ENCODE data around the gene COMMD6. TPM values are rescaled to one million over a fixed set of nuclear protein-coding genes. Genes with fewer than 3 reads are reported as not detected.

COMMD6 gene
- total RNA-seq, result 100 to 1,000 TPM in 1 of 2 experiments, 10 to 100 TPM in 1; 95.4 to 105 TPM

DNA sequence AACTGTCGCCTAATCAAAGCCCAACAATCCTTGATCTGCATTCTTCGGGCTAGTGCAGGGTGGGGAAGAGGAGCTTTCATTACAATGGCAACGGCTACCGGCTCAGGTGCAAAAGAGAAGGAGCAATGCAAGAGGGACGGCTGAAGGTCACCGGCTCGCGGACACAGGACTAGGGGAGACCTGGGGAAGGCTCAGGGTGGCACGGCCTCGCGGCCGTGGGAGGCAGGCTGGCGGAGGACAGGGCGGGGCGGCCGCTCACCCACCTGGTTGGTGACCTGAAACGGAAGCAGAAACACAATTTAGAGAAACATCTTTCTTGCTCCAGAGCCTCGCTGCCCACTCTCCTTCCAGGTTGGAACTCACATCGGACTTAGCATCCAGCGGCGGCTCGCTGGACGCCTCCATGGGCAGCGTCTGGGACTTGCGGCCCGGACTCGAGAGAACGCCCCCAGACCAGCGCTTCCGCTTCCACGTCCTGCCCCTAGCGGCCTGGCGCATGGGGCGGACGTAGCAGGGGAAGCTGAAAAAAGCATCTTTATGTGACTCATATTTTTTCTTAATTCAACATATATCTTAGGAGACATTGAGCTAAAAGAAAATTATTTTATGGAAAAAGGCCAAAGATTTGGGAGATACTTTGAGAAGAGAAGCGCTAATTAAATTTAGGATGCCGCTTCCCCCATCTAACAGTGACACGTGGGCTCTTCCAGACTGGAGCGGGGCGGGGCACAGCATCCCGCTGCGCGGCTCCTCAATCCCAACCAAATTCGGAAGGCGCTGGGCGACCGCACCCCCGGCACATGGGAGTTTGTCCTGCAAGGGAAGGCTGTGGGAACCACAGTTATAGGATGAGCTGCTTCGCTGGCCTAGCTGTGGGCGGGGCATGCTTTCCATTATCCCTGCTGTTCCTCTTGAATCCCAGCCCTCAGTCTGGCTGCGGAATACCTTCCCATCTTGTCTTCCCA is at the start of gene COMMD6:
Gene COMMD6 (minus strand): TSS at position 441 of the 965 bp plus-strand sequence. CDS start 36 bp downstream, at position 405.
- peak within 1 kb of the TSS; percentile 81 for H3K27ac Mint-ChIP-seq
- H3K9me3 Mint-ChIP-seq, result no peaks in the 10 kb centered on the region
- peak; percentile 70 for DNase-seq
- H3K4me3 Mint-ChIP-seq, result peak within 1 kb of the TSS; percentile 93
- H3K4me1 Mint-ChIP-seq (ENCODE audit: low read depth), result peaks cover 25% of the 10 kb centered on the region
- intact Hi-C loops (cut with micrococcal nuclease), result loop anchor here (1.0 to 10.0 kb wide), 4 partner anchors 8 to 1403 kb away; partner anchors contain the start of genes KLF12, TBC1D4 and UCHL3
- no peaks in the 10 kb centered on the region for H3K27me3 Mint-ChIP-seq (ENCODE audit: low read depth)
- H3K36me3 Mint-ChIP-seq (ENCODE audit: low read depth), result peaks cover 18% of the 10 kb centered on the region
- CTCF ChIA-PET, result interaction anchor here (0.6 to 1.5 kb wide), 4 partner anchors 10 to 161 kb away, joined by 3 to 4 read pairs (median 3); no protein-coding TSS in a partner anchor

DNA sequence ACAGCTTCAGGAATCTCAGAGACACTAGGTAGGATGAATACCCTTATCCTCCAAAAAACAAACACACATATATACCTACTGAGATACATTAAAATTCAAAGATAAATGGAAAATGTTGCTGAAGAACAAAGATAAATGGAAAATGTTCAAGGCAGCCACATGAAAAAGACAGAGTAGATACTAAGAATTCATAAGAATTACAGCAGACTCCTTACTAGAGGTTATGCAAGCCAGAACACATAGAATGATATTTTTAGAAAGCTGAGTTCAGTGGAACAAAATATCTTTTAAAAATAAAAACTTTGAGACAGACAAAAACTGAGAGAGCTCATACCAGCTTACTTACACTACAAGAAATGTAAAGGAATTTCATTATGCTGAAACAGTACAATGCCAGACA is 47.5 kb upstream of the COMMD6 start:
- H3K27ac Mint-ChIP-seq, result no peak overlapping the region
- intact Hi-C loops (cut with micrococcal nuclease), result no loop called here
- CTCF ChIA-PET, result no interaction called here

DNA sequence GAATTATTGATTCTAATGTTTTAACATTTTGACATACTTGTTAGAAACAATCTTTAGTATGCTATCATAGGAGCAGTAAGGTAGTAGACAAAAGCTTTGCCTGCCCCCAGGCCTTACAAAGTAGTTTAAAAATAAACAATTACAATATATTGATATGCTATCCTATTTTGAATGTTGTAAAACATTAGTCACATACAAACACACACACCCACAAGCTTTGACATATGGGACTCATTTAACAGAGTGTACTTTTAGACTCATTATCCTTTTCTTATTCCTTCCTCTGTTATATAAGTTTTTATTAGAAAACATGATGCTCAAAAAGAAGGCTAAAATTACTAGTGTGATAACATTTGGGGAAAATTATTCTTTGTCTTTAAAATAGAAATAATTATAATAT is 45.5 kb upstream of the COMMD6 start:
- CTCF ChIA-PET, result no interaction called here
- no peak overlapping the region for H3K27ac Mint-ChIP-seq
- H3K9me3 Mint-ChIP-seq, result peaks cover 13% of the 10 kb centered on the region
- H3K4me1 Mint-ChIP-seq (ENCODE audit: low read depth), result peaks cover 11% of the 10 kb centered on the region
- H3K36me3 Mint-ChIP-seq (ENCODE audit: low read depth), result peaks cover 48% of the 10 kb centered on the region
- no peaks in the 10 kb centered on the region for H3K27me3 Mint-ChIP-seq (ENCODE audit: low read depth)
- no peak overlapping the region for H3K4me3 Mint-ChIP-seq
- intact Hi-C loops (cut with micrococcal nuclease), result no loop called here
- DNase-seq, result no peak

More for the DNA sequence above, 47.5 kb upstream of the COMMD6 start:
- Mint-ChIP-seq H3K4me3 (no peak overlapping the region), H3K4me1 (ENCODE audit: low read depth) (peaks cover 4% of the 10 kb centered on the region), H3K36me3 (ENCODE audit: low read depth) (peaks cover 53% of the 10 kb centered on the region), H3K27me3 (ENCODE audit: low read depth) (no peaks in the 10 kb centered on the region), H3K9me3 (peaks cover 13% of the 10 kb centered on the region)
- no peak for DNase-seq

DNA sequence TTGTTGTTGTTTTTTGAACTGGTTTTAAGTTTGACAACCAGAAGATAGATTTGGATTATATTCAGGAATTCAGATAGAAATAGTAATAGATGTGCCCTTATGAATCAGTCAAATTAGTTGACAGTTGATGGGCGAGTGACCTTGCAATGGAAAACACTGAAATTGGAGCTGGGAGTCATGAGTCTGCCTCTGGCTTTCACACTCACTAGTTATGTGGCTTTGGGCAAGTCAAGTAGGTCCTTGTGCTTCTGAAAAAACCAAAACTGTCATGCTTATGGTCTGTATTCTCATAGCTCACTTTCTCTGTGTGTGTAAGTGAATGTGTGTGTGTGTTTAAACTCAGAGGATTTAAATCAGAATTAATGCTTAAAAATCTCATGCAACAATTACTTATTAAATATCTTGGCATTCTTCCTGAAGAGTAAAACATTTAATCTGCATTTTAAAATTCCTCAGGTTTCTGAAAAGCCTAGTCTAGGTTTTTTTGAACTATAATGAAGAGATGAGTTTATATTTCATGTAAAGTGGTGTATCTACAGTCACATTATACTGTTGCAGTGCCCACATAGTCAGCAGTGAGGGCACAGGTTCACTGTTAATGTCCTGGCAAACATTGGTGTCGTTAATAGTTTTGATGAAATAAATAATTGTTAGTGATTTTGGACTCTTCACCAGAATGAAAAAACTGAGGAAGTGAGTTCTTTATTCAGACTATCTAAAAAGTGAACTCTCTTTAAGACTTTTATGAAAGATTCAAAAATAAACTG is 44.4 kb upstream of the COMMD6 start:
- H3K27ac Mint-ChIP-seq, result no peak overlapping the region
- H3K27me3 Mint-ChIP-seq (ENCODE audit: low read depth), result no peaks in the 10 kb centered on the region
- DNase-seq, result no peak
- intact Hi-C loops (cut with micrococcal nuclease), result no loop called here
- H3K36me3 Mint-ChIP-seq (ENCODE audit: low read depth), result peaks cover 44% of the 10 kb centered on the region
- H3K4me1 Mint-ChIP-seq (ENCODE audit: low read depth), result peaks cover 14% of the 10 kb centered on the region
- peaks cover 13% of the 10 kb centered on the region for H3K9me3 Mint-ChIP-seq
- H3K4me3 Mint-ChIP-seq, result no peak overlapping the region
- CTCF ChIA-PET, result no interaction called here

DNA sequence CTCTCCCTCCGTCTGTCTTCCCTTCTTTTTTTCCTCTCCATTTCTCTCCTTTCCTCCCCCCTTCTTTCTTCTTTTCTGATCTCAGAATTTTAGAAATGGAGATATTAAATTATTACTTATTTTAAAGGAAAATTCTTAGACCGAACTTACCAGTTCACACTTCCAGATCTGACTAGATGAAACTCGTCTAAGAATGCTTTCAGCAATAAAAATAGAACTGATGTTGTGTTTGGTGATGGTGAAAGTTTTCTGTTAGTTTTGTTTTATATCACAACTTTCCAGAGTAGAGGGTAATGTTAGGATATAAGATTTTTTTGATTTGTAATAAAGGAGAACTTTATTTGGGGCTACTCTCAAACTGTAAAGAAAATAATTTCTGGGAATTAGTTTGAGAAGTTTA is 41.9 kb upstream of the COMMD6 start:
- no peak for DNase-seq
- CTCF ChIA-PET, result interaction anchor here (1.3 kb wide), 1 partner anchor 10 kb away, joined by 3 read pairs; no protein-coding TSS in a partner anchor
- Mint-ChIP-seq H3K4me1 (ENCODE audit: low read depth) (peaks cover 12% of the 10 kb centered on the region), H3K9me3 (peaks cover 8% of the 10 kb centered on the region), H3K4me3 (no peak overlapping the region), H3K36me3 (ENCODE audit: low read depth) (peaks cover 49% of the 10 kb centered on the region), H3K27me3 (ENCODE audit: low read depth) (no peaks in the 10 kb centered on the region), H3K27ac (no peak overlapping the region)
- intact Hi-C loops (cut with micrococcal nuclease), result no loop called here

DNA sequence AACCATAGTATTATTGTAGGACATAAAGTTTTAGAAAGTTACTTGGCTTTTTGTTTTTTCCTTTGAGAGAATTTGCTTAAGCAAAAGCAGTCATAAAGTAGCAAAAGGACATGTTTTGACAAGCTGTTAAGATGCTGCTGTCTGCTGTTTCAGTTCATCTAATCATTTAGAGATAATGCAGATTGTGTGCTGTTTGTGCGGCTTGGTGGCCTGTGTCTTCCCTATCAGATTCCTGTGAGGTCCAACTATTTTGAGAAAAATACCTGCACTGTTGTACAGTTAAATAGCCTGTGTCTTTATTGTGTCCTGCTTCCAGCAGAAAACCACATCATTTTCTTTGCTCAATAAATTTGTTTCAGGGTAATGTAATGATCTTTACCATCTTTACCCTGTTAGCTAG is 31.9 kb upstream of the COMMD6 start:
- CTCF ChIA-PET, result interaction anchor here (0.6 to 0.9 kb wide), 3 partner anchors 11 to 1285 kb away, joined by 3 read pairs; no protein-coding TSS in a partner anchor
- intact Hi-C loops (cut with micrococcal nuclease), result no loop called here
- Mint-ChIP-seq H3K36me3 (ENCODE audit: low read depth) (peaks cover 51% of the 10 kb centered on the region), H3K27ac (no peak overlapping the region), H3K9me3 (no peaks in the 10 kb centered on the region), H3K27me3 (ENCODE audit: low read depth) (no peaks in the 10 kb centered on the region), H3K4me3 (no peak overlapping the region), H3K4me1 (ENCODE audit: low read depth) (no peaks in the 10 kb centered on the region)
- DNase-seq, result no peak

DNA sequence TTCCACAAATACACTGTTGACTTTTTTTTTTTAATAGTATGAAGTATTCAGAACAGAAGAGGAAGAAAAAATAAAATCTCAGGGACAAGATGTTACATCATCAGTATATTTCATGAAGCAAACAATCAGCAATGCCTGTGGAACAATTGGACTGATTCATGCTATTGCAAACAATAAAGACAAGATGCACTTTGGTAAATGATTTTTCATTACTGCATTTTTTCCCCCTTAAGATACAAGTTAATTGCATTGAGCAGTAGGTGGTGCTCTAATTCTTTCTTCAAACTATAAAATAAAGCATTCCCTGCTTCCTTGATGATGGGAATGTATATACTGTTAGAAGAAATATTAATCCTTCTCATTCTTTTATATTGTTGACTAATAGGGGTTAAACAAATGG is 29.0 kb upstream of the COMMD6 start:
- Mint-ChIP-seq H3K9me3 (no peaks in the 10 kb centered on the region), H3K27me3 (ENCODE audit: low read depth) (no peaks in the 10 kb centered on the region), H3K27ac (no peak overlapping the region), H3K4me1 (ENCODE audit: low read depth) (no peaks in the 10 kb centered on the region), H3K36me3 (ENCODE audit: low read depth) (peaks cover 31% of the 10 kb centered on the region), H3K4me3 (no peak overlapping the region)
- DNase-seq, result no peak
- CTCF ChIA-PET, result no interaction called here
- intact Hi-C loops (cut with micrococcal nuclease), result no loop called here

DNA sequence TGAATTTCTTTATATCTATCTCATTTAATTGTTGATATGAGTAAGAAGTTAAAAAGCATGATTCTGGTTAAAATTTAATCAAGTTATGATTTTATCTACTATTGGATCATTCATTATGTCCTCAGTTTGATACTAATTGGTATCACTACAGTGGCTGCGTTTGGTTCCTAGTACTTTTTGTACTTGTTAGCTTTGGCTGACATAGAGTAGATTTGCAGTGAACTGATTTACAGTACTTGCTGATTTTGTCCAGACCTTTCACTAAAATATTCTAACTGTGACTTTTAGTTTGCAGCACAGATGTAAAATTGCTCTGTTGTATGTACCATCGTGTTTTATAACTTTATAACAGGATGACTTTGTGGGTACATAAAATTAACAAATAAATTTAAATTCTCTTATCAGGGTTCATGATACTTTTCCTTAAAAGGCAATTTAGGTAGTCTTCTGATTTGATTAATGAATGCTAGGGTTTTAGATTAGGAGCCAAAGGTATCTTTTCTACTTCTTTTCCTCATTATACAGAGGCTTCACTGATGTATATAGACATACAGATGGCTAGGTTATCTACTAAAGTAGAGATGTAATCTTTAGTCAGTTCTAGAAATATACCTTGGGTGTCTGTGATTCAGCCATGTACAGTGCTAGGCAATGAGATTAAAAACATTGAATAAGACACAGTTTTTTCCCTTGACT is 20.7 kb upstream of the COMMD6 start:
- peaks cover 34% of the 10 kb centered on the region for H3K4me1 Mint-ChIP-seq (ENCODE audit: low read depth)
- DNase-seq, result no peak
- CTCF ChIA-PET, result interaction anchor here (0.7 kb wide), 1 partner anchor 293 kb away, joined by 4 read pairs; no protein-coding TSS in a partner anchor
- H3K27ac Mint-ChIP-seq, result peak overlapping the region; percentile 82
- no peaks in the 10 kb centered on the region for H3K9me3 Mint-ChIP-seq
- no peaks in the 10 kb centered on the region for H3K27me3 Mint-ChIP-seq (ENCODE audit: low read depth)
- H3K36me3 Mint-ChIP-seq (ENCODE audit: low read depth), result peaks cover 26% of the 10 kb centered on the region
- intact Hi-C loops (cut with micrococcal nuclease), result loop anchor here (10.0 kb wide), 1 partner anchor 1437 kb away; the partner anchor contains the start of gene CLN5
- no peak overlapping the region for H3K4me3 Mint-ChIP-seq

DNA sequence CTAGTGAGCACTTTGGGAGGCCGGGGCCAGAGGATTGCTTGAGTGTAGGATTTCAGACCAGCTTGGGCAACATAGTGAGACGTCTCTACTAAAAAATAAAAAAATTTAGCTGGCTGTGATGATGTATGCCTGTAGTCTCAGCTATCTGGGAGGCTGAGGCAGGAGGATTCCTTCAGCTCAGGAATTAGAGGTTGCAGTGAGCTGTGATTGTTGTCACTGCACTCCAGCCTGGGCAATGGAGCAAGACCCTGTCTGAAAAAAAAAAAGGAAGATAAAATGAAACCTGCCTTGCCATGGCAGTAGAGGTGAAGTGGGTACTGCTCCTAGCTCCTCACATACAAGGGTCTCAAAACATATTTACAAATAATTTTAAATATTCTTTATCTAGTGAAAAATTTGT is 19.3 kb upstream of the COMMD6 start:
- CTCF ChIA-PET, result no interaction called here
- H3K9me3 Mint-ChIP-seq, result no peaks in the 10 kb centered on the region
- H3K27ac Mint-ChIP-seq, result no peak overlapping the region
- H3K27me3 Mint-ChIP-seq (ENCODE audit: low read depth), result no peaks in the 10 kb centered on the region
- H3K36me3 Mint-ChIP-seq (ENCODE audit: low read depth), result peaks cover 28% of the 10 kb centered on the region
- H3K4me1 Mint-ChIP-seq (ENCODE audit: low read depth), result peaks cover 41% of the 10 kb centered on the region
- no peak overlapping the region for H3K4me3 Mint-ChIP-seq
- no peak for DNase-seq
- intact Hi-C loops (cut with micrococcal nuclease), result loop anchor here (10.0 kb wide), 1 partner anchor 1438 kb away; the partner anchor contains the start of gene CLN5

DNA sequence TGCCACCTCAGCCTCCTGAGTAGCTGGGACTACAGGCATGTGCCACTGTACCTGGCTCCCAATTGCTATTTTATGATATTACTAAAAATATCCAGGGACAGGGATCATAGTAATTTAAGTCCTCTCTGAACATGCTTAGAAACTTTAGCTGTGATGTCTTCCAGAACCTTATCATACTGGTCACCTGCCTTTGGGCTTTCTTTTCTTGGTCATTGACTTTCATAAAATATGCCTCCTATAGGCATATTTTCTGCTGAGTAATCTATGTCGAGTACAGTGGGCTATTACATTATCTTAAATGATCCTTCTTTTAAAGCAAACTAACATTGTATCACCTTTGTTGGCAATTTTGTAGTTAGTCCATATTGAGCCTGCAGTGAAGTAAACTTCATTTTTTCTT is 18.2 kb upstream of the COMMD6 start:
- Mint-ChIP-seq H3K27ac (no peak overlapping the region), H3K4me1 (ENCODE audit: low read depth) (peaks cover 51% of the 10 kb centered on the region)

DNA sequence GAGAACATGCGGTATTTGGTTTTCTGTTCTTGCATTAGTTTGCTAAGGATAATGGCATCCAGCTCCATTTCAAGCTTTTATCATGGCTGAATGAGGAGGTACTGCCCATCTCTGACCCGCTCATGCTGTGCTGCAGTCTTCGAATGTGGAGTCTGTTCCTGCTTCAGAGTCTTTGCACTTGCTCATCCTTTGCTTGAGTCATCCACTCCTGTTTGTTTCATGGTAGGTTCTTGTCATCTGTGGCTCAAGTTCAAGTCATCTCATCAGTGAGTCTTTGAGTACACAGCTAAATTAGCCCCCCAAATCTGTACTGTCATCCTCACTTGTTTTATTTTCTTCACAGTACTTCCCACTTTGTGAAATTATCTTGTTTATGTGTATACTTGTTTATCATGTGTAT is 17.3 kb upstream of the COMMD6 start:
- peaks cover 58% of the 10 kb centered on the region for H3K4me1 Mint-ChIP-seq (ENCODE audit: low read depth)
- no peaks in the 10 kb centered on the region for H3K27me3 Mint-ChIP-seq (ENCODE audit: low read depth)
- no peaks in the 10 kb centered on the region for H3K9me3 Mint-ChIP-seq
- intact Hi-C loops (cut with micrococcal nuclease), result loop anchor here (10.0 kb wide), 1 partner anchor 1440 kb away; the partner anchor contains the start of gene CLN5
- H3K36me3 Mint-ChIP-seq (ENCODE audit: low read depth), result peaks cover 27% of the 10 kb centered on the region
- no peak overlapping the region for H3K4me3 Mint-ChIP-seq
- peak; percentile 16 for DNase-seq
- CTCF ChIA-PET, result interaction anchor here (0.9 kb wide), 1 partner anchor 182 kb away, joined by 3 read pairs; no protein-coding TSS in a partner anchor
- no peak overlapping the region for H3K27ac Mint-ChIP-seq

More for the DNA sequence above, 18.2 kb upstream of the COMMD6 start:
- Mint-ChIP-seq H3K36me3 (ENCODE audit: low read depth) (peaks cover 28% of the 10 kb centered on the region), H3K27me3 (ENCODE audit: low read depth) (no peaks in the 10 kb centered on the region), H3K4me3 (no peak overlapping the region), H3K9me3 (no peaks in the 10 kb centered on the region)
- no peak for DNase-seq
- intact Hi-C loops (cut with micrococcal nuclease), result loop anchor here (10.0 kb wide), 1 partner anchor 1439 kb away; the partner anchor contains the start of gene CLN5
- CTCF ChIA-PET, result interaction anchor here (0.6 kb wide), 1 partner anchor 292 kb away, joined by 3 read pairs; no protein-coding TSS in a partner anchor

All from activated naive CD4-positive, alpha-beta T cell treated with anti-CD3 and anti-CD28 coated beads for 36 hours (primary cell).